Central memory CD8-positive, alpha-beta T cell (primary cell): ENCODE measurements around the gene GALNT17.

Source experiments
- ATAC-seq: fragments of 150-1000 bp; cut with Tn5 transposase; replicated peaks from 2 replicates; pipeline ENCODE4 v1.10.0; 2022; ENCODE audit warnings: mild to moderate bottlenecking, moderate FRiP score, moderate number of reproducible peaks; ENCODE audit not compliant: poor library complexity, severe bottlenecking; ENCODE audit errors: extremely low read depth
- DNase-seq, 2 donors: peaks; one replicate each; pipeline ENCODE4 v3.0.0; 2021; ENCODE audit warnings: low spot score in 2 of 2
- H3K27ac Mint-ChIP-seq: one replicate; pipeline ENCODE4 v1.8.0; 2022; ENCODE audit warnings: low read depth, mild to moderate bottlenecking, moderate library complexity, mixed read lengths
- H3K27me3 Mint-ChIP-seq: one replicate; pipeline ENCODE4 v1.8.0; 2022; ENCODE audit warnings: mixed read lengths
- H3K36me3 Mint-ChIP-seq: one replicate; pipeline ENCODE4 v1.8.0; 2022; ENCODE audit warnings: mild to moderate bottlenecking, moderate library complexity, mixed read lengths; ENCODE audit not compliant: insufficient read depth
- H3K4me1 Mint-ChIP-seq: one replicate; pipeline ENCODE4 v1.8.0; 2022; ENCODE audit warnings: mixed read lengths
- H3K4me3 Mint-ChIP-seq: one replicate; pipeline ENCODE4 v1.8.0; 2022; ENCODE audit warnings: mild to moderate bottlenecking, moderate library complexity, mixed read lengths
- H3K9me3 Mint-ChIP-seq: one replicate; pipeline ENCODE4 v1.8.0; 2022; ENCODE audit warnings: mixed read lengths

The GALNT17 gene

DNA sequence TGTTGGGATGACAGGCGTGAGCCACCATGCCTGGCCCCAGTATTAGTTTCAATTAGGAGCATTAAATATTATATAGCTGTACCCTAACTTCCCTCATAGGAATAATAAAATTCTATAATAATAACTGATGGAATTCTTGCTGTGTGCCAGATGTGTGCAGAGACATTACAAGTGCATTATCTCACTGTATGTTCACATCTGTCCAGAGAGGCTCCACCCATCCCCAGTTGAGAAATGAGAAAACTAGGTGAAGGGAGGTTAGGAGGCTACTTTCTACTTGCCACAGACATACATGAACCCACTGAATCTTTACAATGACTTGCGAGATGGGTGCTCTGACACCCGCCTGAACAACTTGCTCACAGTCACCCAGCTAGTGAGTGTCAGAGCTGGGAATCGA is 3.2 kb downstream of the GALNT17 start:
- DNase-seq (no peak), ATAC-seq (no peak)
- Mint-ChIP-seq H3K36me3 (peaks cover 2% of the 10 kb centered on the region), H3K4me3 (no peak overlapping the region), H3K9me3 (no peaks in the 10 kb centered on the region), H3K27ac (no peak overlapping the region), H3K4me1 (no peaks in the 10 kb centered on the region), H3K27me3 (peaks cover 11% of the 10 kb centered on the region)

DNA sequence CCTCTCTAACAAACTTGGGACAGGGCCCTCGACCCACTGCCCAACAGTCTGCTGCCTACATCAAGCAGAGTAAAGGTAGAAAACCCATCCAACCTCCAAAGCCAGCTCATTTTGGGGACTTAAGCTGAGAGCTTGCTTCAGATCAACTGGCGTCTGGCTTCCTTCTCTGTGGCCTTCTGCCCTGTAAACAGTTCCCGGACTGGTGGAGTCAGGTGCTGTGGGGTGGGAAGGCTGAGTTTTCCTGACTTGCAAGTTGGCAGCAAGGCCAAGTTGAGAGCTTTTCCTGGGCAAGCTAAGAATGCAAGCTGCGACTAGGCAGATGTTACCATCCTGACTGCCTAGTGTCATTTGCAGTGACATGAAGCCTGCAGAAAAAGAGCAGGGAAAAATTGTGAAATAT is 3.7 kb downstream of the GALNT17 start:
- Mint-ChIP-seq H3K27me3 (peaks cover 6% of the 10 kb centered on the region), H3K27ac (no peak overlapping the region), H3K36me3 (peaks cover 2% of the 10 kb centered on the region), H3K4me3 (no peak overlapping the region), H3K9me3 (no peaks in the 10 kb centered on the region), H3K4me1 (no peaks in the 10 kb centered on the region)
- ATAC-seq, result no peak
- no peak for DNase-seq

DNA sequence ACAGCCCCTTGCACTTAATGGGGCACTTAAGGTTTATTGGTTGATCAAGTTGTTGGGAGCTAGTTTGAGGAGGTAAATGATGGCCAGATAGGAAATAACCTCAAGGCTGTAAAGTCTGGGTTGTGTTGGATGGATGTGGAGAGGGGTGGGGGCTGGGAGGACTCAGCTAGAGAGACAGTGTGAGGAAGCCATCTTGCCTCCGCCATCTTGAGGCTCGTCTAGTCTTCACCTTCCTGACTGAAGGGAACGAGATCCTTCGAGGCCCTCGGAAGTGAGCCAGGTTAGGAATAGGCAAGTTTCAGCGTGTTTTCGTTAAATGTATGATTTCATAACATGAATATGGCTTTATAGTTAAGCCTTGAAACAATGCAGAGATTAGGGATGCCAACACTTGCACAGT is 5.5 kb downstream of the GALNT17 start:
- DNase-seq, result no peak
- H3K4me1 Mint-ChIP-seq, result no peaks in the 10 kb centered on the region
- H3K27me3 Mint-ChIP-seq, result no peaks in the 10 kb centered on the region
- no peak overlapping the region for H3K27ac Mint-ChIP-seq
- no peak overlapping the region for H3K4me3 Mint-ChIP-seq
- no peak for ATAC-seq
- peaks cover 2% of the 10 kb centered on the region for H3K36me3 Mint-ChIP-seq
- peaks cover 5% of the 10 kb centered on the region for H3K9me3 Mint-ChIP-seq

- no peaks in the 10 kb centered on the region for H3K27me3 Mint-ChIP-seq
- no peak for DNase-seq
- H3K9me3 Mint-ChIP-seq, result peaks cover 14% of the 10 kb centered on the region
- peaks cover 2% of the 10 kb centered on the region for H3K36me3 Mint-ChIP-seq
- no peaks in the 10 kb centered on the region for H3K4me1 Mint-ChIP-seq
- no peak for ATAC-seq
- H3K4me3 Mint-ChIP-seq, result no peak overlapping the region
- no peak overlapping the region for H3K27ac Mint-ChIP-seq
Observed at GRCh38 chr7:71140264-71140663, 8.3 kb downstream of the GALNT17 start.

- no peaks in the 10 kb centered on the region for H3K36me3 Mint-ChIP-seq
- ATAC-seq (no peak), DNase-seq (no peak)
- no peaks in the 10 kb centered on the region for H3K4me1 Mint-ChIP-seq
- no peak overlapping the region for H3K27ac Mint-ChIP-seq
- no peak overlapping the region for H3K4me3 Mint-ChIP-seq
- peaks cover 20% of the 10 kb centered on the region for H3K9me3 Mint-ChIP-seq
- no peaks in the 10 kb centered on the region for H3K27me3 Mint-ChIP-seq
Observed at GRCh38 chr7:71144963-71145362, 13.0 kb downstream of the GALNT17 start.

GRCh38 chr7:71145906-71146901 is 14.3 kb downstream of the GALNT17 start:
- H3K9me3 Mint-ChIP-seq, result peaks cover 20% of the 10 kb centered on the region
- H3K4me1 Mint-ChIP-seq, result no peaks in the 10 kb centered on the region
- H3K27ac Mint-ChIP-seq, result no peak overlapping the region
- ATAC-seq (no peak), DNase-seq (no peak)
- H3K4me3 Mint-ChIP-seq, result no peak overlapping the region
- H3K36me3 Mint-ChIP-seq, result no peaks in the 10 kb centered on the region
- no peaks in the 10 kb centered on the region for H3K27me3 Mint-ChIP-seq

DNA sequence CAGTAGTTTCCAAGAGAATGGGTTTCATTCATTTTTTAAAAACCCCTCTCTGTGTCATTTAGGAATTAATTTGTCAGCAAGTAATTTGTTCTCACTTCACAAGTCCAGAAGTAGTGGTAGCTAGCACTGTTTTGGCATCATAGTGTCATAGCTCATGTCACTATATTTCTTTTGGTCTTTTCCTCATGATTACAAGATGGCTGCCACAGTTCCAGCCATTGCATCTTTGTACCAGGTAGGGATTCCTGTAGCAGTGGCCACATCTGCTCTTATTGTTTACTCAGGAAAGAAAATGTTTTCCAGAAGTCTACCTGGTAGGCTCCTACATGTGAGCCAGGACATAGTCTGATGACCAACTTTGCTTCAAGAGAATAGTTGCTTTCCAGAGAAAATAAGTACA is 16.2 kb downstream of the GALNT17 start:
- peaks cover 12% of the 10 kb centered on the region for H3K9me3 Mint-ChIP-seq
- H3K27me3 Mint-ChIP-seq, result no peaks in the 10 kb centered on the region
- no peaks in the 10 kb centered on the region for H3K4me1 Mint-ChIP-seq
- H3K36me3 Mint-ChIP-seq, result no peaks in the 10 kb centered on the region
- H3K27ac Mint-ChIP-seq, result no peak overlapping the region
- ATAC-seq (no peak), DNase-seq (no peak)
- no peak overlapping the region for H3K4me3 Mint-ChIP-seq

DNA sequence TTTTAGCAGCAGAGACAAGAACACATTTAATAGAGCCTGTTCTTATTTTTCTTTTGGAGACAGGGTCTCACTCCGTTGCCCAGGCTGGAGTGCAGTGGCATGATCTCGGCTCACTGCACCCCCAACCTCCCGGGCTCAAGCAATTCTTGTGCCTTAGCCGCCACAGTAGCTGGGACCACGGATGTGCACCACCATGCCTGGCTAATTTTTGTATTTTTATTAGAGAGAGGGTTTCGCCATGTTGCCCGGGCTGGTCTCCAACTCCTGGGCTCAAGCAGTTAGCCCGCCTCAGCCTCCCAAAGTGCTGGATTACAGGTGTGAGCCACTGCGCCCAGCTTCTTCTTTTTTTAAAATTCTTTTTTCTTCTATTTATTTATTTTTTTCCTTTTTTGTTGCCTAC is 23.3 kb downstream of the GALNT17 start:
- no peaks in the 10 kb centered on the region for H3K4me1 Mint-ChIP-seq
- H3K36me3 Mint-ChIP-seq, result no peaks in the 10 kb centered on the region
- H3K9me3 Mint-ChIP-seq, result peaks cover 11% of the 10 kb centered on the region
- H3K27ac Mint-ChIP-seq, result no peak overlapping the region
- DNase-seq (no peak), ATAC-seq (no peak)
- H3K4me3 Mint-ChIP-seq, result no peak overlapping the region
- H3K27me3 Mint-ChIP-seq, result no peaks in the 10 kb centered on the region

DNA sequence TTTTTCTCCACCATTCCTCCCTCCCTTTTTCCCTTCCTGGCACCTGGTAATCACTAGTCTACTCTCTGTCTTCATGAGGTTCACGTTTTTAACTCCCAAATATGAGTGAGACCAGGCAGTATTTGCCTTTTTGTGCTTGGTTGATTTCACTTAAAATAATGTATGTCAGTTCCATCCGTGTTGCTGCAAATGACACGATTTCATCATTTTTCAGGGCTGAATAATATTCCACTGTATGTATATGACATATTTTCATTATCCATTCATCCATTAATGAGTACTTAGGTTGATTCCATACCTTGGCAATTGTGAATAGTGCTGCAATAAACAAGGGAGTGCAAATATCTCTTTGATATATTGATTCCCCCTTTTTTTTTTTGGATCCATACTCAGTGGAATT is 25.8 kb downstream of the GALNT17 start:
- H3K36me3 Mint-ChIP-seq, result no peaks in the 10 kb centered on the region
- H3K27me3 Mint-ChIP-seq, result no peaks in the 10 kb centered on the region
- no peak for DNase-seq
- ATAC-seq, result no peak
- no peak overlapping the region for H3K27ac Mint-ChIP-seq
- H3K4me3 Mint-ChIP-seq, result no peak overlapping the region
- H3K9me3 Mint-ChIP-seq, result peaks cover 11% of the 10 kb centered on the region
- no peaks in the 10 kb centered on the region for H3K4me1 Mint-ChIP-seq

DNA sequence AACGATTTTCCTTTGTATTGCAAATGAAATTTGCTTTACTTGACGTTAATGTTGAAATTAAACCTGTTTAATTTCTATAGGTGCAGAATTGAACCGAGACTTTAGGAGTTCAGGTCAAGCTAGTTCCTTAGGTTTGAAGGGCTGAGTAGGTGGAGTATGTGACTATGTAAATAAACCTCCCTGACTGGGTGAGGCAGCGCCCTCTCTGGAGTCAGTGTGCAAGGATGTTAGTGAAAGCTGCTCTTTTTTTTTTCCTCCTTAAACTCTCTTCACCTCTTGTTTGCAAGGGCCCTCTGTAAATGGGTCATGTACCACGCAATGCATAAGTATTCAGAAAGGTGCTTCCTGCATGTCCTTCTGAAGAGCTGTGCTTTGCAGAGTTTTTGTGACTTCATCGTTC is 33.8 kb downstream of the GALNT17 start:
- H3K27ac Mint-ChIP-seq, result no peak overlapping the region
- no peak for ATAC-seq
- no peaks in the 10 kb centered on the region for H3K36me3 Mint-ChIP-seq
- H3K27me3 Mint-ChIP-seq, result no peaks in the 10 kb centered on the region
- H3K4me3 Mint-ChIP-seq, result no peak overlapping the region
- peaks cover 6% of the 10 kb centered on the region for H3K9me3 Mint-ChIP-seq
- H3K4me1 Mint-ChIP-seq, result no peaks in the 10 kb centered on the region
- no peak for DNase-seq

DNA sequence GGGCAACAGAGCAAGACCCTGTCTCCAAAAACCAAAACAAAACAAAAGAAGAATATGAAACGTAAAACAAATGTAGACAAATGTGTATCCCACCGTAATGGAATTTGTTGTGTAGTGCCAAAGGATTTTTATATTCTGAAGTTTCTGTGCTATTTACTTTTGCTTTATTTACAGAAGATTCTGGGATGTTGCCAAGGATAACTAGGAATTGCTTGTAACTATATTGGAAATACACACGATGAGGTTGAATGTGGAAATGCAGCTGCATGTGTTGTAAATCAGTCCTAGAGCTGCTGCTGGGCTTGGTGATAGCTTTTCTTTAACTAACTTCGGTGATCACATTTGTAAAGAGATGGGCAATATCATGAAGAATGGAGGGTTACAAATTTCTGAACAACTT is 39.5 kb downstream of the GALNT17 start:
- no peaks in the 10 kb centered on the region for H3K4me1 Mint-ChIP-seq
- no peak overlapping the region for H3K4me3 Mint-ChIP-seq
- H3K27me3 Mint-ChIP-seq, result no peaks in the 10 kb centered on the region
- H3K9me3 Mint-ChIP-seq, result peaks cover 5% of the 10 kb centered on the region
- H3K27ac Mint-ChIP-seq, result no peak overlapping the region
- ATAC-seq (no peak), DNase-seq (no peak)
- no peaks in the 10 kb centered on the region for H3K36me3 Mint-ChIP-seq

GRCh38 chr7:71173955-71174354 is 42.0 kb downstream of the GALNT17 start:
- H3K27ac Mint-ChIP-seq, result no peak overlapping the region
- no peak for DNase-seq

DNA sequence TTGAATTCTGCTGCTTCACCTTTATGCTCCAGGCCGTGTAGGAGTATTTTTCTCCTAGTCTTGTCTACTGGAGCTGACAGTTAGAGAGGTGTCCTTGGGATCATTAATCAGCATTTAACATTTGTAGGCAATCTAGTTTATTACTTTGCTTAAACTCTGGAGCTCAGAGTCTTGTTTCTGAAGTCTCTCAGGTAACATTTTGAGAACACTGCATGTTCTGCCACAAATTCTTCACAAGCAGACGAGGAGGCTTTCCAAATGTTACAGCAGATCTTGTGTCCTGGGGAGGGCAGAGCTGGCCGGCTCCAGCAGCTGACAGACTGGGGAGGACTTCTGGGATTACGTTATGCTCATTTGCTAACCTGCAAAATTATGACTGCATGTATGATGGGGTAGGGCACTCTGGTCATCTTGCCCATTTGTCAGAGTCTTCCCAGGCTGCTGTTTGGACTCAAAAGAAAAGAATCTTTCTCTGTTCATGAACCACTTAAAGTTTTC is 50.5 kb downstream of the GALNT17 start:
- Mint-ChIP-seq H3K4me3 (no peak overlapping the region), H3K27me3 (no peaks in the 10 kb centered on the region), H3K4me1 (no peaks in the 10 kb centered on the region), H3K36me3 (no peaks in the 10 kb centered on the region), H3K9me3 (peaks cover 8% of the 10 kb centered on the region), H3K27ac (no peak overlapping the region)
- DNase-seq (no peak), ATAC-seq (no peak)

More at GRCh38 chr7:71173955-71174354, 42.0 kb downstream of the GALNT17 start:
- peaks cover 5% of the 10 kb centered on the region for H3K9me3 Mint-ChIP-seq
- H3K36me3 Mint-ChIP-seq, result no peaks in the 10 kb centered on the region
- no peak for ATAC-seq
- H3K4me1 Mint-ChIP-seq, result no peaks in the 10 kb centered on the region
- no peak overlapping the region for H3K4me3 Mint-ChIP-seq
- H3K27me3 Mint-ChIP-seq, result no peaks in the 10 kb centered on the region
